Measurements from ENCODE around the gene CDS2. TPM values are rescaled to one million over a fixed set of nuclear protein-coding genes. Genes with fewer than 3 reads are reported as not detected.

CDS2 gene
- total and polyA plus RNA-seq, 2 of the 13 experiments (the other 11 are each of a cell fraction or from before 2014, with no cell fraction given), result 81.3 to 153 TPM

DNA sequence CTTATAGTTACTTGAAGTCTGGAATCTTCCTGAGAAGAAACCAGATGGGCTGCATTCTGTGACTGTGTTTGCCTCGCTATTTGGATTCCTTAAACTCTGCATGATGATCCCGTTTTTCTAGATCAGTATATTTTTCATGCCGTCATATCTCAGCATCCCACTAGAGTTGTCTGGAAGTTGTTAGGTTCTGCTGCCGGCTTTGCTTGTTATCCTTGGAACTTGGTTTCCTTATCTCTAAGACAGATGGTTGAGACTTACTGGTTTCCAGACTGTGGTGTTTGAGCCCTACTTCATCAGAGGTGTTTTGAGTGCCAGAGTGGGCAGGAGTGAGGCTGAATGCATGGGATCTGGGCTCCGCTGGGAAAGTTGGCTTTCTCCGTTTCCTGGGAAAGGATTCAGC, 50.3 kb downstream of the CDS2 start:
- no peak for FAIRE-seq
- CTCF ChIA-PET (ENCODE audit: low intra/inter-chr PET ratio, low total read pairs), result no interaction called here
- in situ Hi-C loops (cut with HindIII; ENCODE audit: extremely low pct_ligation_motif_present, low pct_unique_long_range_greater_than_20kb), result no loop called here

DNA sequence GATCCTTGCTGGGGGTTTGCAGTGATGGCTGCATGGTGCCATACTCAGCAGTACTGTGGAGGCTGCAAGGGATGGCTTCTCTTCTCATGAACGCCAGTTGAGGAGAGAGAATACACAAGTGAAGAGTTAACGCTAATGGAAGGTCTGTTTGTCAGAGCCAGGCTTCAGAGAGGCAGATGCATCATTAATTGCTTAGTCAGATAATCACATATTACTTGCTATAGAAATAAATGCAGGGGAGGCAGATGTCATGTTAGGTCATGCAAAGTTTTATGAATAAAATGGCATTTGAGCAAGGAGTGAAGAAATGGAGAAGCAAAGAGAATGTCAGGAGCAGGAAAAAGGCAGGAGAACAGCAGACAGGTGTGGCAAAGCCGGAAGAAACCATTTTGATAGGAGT, 51.2 kb downstream of the CDS2 start:
- no peaks in the 10 kb centered on the region for H3K27me3 ChIP-seq (ENCODE audit: control insufficient read depth in 1 of 2, insufficient read depth in 2 of 2, low read length in 2 of 2)
- ChIA-PET POLR2A (no interaction called here), CTCF (ENCODE audit: low intra/inter-chr PET ratio, low total read pairs) (no interaction called here)
- no peak overlapping the region for H3K9ac ChIP-seq (ENCODE audit: insufficient read depth, low read depth, low read length)
- H3K79me2 ChIP-seq (ENCODE audit: insufficient read depth, low read length), result peaks cover 14% of the 10 kb centered on the region
- no peak for FAIRE-seq
- H3K36me3 ChIP-seq (replicated peaks in 1 of 2; ENCODE audit: control insufficient read depth in 1 of 2, insufficient read depth in 2 of 2, low read length in 2 of 2), result peaks cover 29 to 88% of the 10 kb centered on the region in 2 experiments
- WGBS (ENCODE audit: low lambda C conversion rate), result 95% methylated on average over 3 of the region's 3 CpGs
- in situ Hi-C loops (cut with HindIII; ENCODE audit: extremely low pct_ligation_motif_present, low pct_unique_long_range_greater_than_20kb), result no loop called here
- no TSS peak for BruUV-seq (replicated peaks)
- no peak overlapping the region for H2AFZ ChIP-seq (ENCODE audit: low read length)
- H3K9me3 ChIP-seq (ENCODE audit: low read length), result no peaks in the 10 kb centered on the region
- intact Hi-C loops (cut with micrococcal nuclease; ENCODE audit: unreplicated experiment), result no loop called here
- no peak for DNase-seq (ENCODE audit: low spot score)
- H3K4me3 ChIP-seq (replicated peaks in 1 of 3; ENCODE audit: insufficient read depth in 1 of 3, low read depth in 2 of 3, low read length in 3 of 3), result no peak overlapping the region
- no peak overlapping the region for H3K27ac ChIP-seq (ENCODE audit: extremely low read length, insufficient read depth, low read length)
- peaks cover 36% of the 10 kb centered on the region for H3K4me1 ChIP-seq (ENCODE audit: insufficient read depth, low read length)
- H4K20me1 ChIP-seq (ENCODE audit: insufficient read depth, low read length), result 0 out of 2 replicates have a peak, but pooled peaks cover under 1% of the 10 kb centered on the region
- TF ChIP-seq MAFK (conservative IDR thresholded peaks at IDR 0.05 in 1 of 2, IDR thresholded peaks at IDR 0.05 in 1 of 2; ENCODE audit: low read length in 2 of 2), result peak; percentile 62 to 68; a peak in 3 of 4 replicates
- no peak for TF ChIP-seq SP4 (CRISPR knock-in tag; IDR thresholded peaks at IDR 0.05)
- no peak for TF ChIP-seq FIP1L1 (IDR thresholded peaks at IDR 0.05; ENCODE audit: borderline replicate concordance, insufficient read depth, low read depth, low read length)
- no peak for TF ChIP-seq IRX3 (CRISPR knock-in tag; IDR thresholded peaks at IDR 0.05; ENCODE audit: borderline replicate concordance, low read depth)
- no peak for TF ChIP-seq ATM (IDR thresholded peaks at IDR 0.05; ENCODE audit: borderline replicate concordance)
- TF ChIP-seq ATF1 (CRISPR knock-in tag; IDR thresholded peaks at IDR 0.05), result no peak
- no peak for TF ChIP-seq ZNF619 (CRISPR knock-in tag; IDR thresholded peaks at IDR 0.05)
- TF ChIP-seq ZNF354B (CRISPR knock-in tag; IDR thresholded peaks at IDR 0.05), result no peak
- TF ChIP-seq, protein P1, sequence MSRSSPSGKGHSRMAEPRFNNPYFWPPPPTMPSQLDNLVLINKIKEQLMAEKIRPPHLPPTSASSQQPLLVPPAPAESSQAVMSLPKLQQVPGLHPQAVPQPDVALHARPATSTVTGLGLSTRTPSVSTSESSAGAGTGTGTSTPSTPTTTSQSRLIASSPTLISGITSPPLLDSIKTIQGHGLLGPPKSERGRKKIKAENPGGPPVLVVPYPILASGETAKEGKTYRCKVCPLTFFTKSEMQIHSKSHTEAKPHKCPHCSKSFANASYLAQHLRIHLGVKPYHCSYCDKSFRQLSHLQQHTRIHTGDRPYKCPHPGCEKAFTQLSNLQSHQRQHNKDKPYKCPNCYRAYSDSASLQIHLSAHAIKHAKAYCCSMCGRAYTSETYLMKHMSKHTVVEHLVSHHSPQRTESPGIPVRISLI (CRISPR knock-in tag; IDR thresholded peaks at IDR 0.05; ENCODE audit: borderline replicate concordance), result no peak
- peak; percentile 55; the same call in 1 of the 2 replicates for TF ChIP-seq MAFF (IDR thresholded peaks at IDR 0.05; ENCODE audit: low read depth, low read length)
- no peak overlapping the region for H3K4me2 ChIP-seq (ENCODE audit: low read depth, low read length)
- no peak for ATAC-seq

More for the DNA sequence above, 50.3 kb downstream of the CDS2 start:
- H3K36me3 ChIP-seq (replicated peaks in 1 of 2; ENCODE audit: control insufficient read depth in 1 of 2, insufficient read depth in 2 of 2, low read length in 2 of 2), result peaks cover 26 to 78% of the 10 kb centered on the region in 2 experiments
- peaks cover 36% of the 10 kb centered on the region for H3K4me1 ChIP-seq (ENCODE audit: insufficient read depth, low read length)
- intact Hi-C loops (cut with micrococcal nuclease; ENCODE audit: unreplicated experiment), result no loop called here
- TF ChIP-seq ZSCAN21 (CRISPR knock-in tag; IDR thresholded peaks at IDR 0.05; ENCODE audit: borderline replicate concordance) (no peak), CENPT (CRISPR knock-in tag; IDR thresholded peaks at IDR 0.05; ENCODE audit: low read depth) (no peak), RELA (CRISPR knock-in tag; IDR thresholded peaks at IDR 0.05) (no peak), HNRNPUL1 (IDR thresholded peaks at IDR 0.05; ENCODE audit: low read depth, low read length) (no peak), MAF1 (CRISPR knock-in tag; IDR thresholded peaks at IDR 0.05; ENCODE audit: borderline replicate concordance) (no peak), ZNF792 (CRISPR knock-in tag; IDR thresholded peaks at IDR 0.05) (no peak), TMF1 (CRISPR knock-in tag; IDR thresholded peaks at IDR 0.05; ENCODE audit: low read depth) (no peak)
- H3K4me3 ChIP-seq (replicated peaks in 1 of 3; ENCODE audit: insufficient read depth in 1 of 3, low read depth in 2 of 3, low read length in 3 of 3), result no peak overlapping the region
- no TSS peak for BruUV-seq (replicated peaks)
- H3K4me2 ChIP-seq (ENCODE audit: low read depth, low read length), result no peak overlapping the region
- H4K20me1 ChIP-seq (ENCODE audit: insufficient read depth, low read length), result peaks cover 6% of the 10 kb centered on the region; the same call in 1 of the 2 replicates
- no peak overlapping the region for H3K9ac ChIP-seq (ENCODE audit: insufficient read depth, low read depth, low read length)
- WGBS (ENCODE audit: low lambda C conversion rate), result 98% methylated on average over 6 of the region's 6 CpGs
- H3K79me2 ChIP-seq (ENCODE audit: insufficient read depth, low read length), result peaks cover 21% of the 10 kb centered on the region
- no peak overlapping the region for H3K27ac ChIP-seq (ENCODE audit: extremely low read length, insufficient read depth, low read length)
- no peak overlapping the region for H2AFZ ChIP-seq (ENCODE audit: low read length)
- no peaks in the 10 kb centered on the region for H3K9me3 ChIP-seq (ENCODE audit: low read length)
- ATAC-seq, result no peak
- POLR2A ChIA-PET, result no interaction called here
- no peak for DNase-seq (ENCODE audit: low spot score)
- H3K27me3 ChIP-seq (ENCODE audit: control insufficient read depth in 1 of 2, insufficient read depth in 2 of 2, low read length in 2 of 2), result no peaks in the 10 kb centered on the region

Data from HepG2 (cell line).